HCT116 (cell line): ENCODE data around the gene RBM33. TPM values are rescaled to one million over a fixed set of nuclear protein-coding genes. Genes with fewer than 3 reads are reported as not detected.

Experiments used
- ATAC-seq: fragments of 200-7000 bp; cut with Tn5 transposase; 2 replicates; pipeline ENCODE4 v1.9.1; 2020; ENCODE audit warnings: mild to moderate bottlenecking, moderate library complexity
- BruUV-seq: library from RNA; stranded (reverse); fragments of 400-500 nt; replicated peaks from 2 replicates; lab custom pipeline; 2021; lab: Mats Ljungman, UMichigan
- CTCF ChIA-PET: fragments of 300-600 bp; sonication (Branson Sonifier 250); formaldehyde crosslinking; loops from one replicate; lab custom pipeline; 2021; ENCODE audit warnings: antibody characterized with exemption; lab: Charles Lee
- POLR2A ChIA-PET: fragments of 300-600, 350-600 bp; sonication (Branson Sonifier 250); formaldehyde crosslinking; loops from one replicate; lab custom pipeline; 2021; ENCODE audit warnings: antibody characterized with exemption; lab: Charles Lee
- RAD21 ChIA-PET, 2 experiments: fragments of 300-600 bp; sonication (Branson Sonifier 250); formaldehyde crosslinking; loops; one replicate each; lab custom pipeline; 2023; ENCODE audit warnings: low total read pairs in 2 of 2; ENCODE audit not compliant: uncharacterized antibody in 2 of 2, unreplicated experiment in 2 of 2, low non-redundant PET in 1 of 2; lab: Charles Lee
- DNase-seq: peaks from one replicate; pipeline ENCODE4 v3.0.0-alpha.2; 2010; ENCODE audit warnings: low read depth, low spot score
- H2AFZ ChIP-seq: fragments of 200-600 bp; shearing (Covaris generic), sonication (generic); 2 replicates; pipeline ENCODE4 v1.6.1; 2017; ENCODE audit warnings: low read depth, mixed run types, mixed read lengths, antibody characterized with exemption, low read length; ENCODE audit not compliant: poor library complexity, severe bottlenecking
- H3K27ac ChIP-seq: 2 replicates; pipeline ENCODE4 v1.5.1; 2012; ENCODE audit warnings: low read depth, low read length
- H3K27me3 ChIP-seq: fragments of 200-600 bp; sonication (generic); 2 replicates; pipeline ENCODE4 v1.6.1; 2016; ENCODE audit warnings: mixed run types, low read length, mixed read lengths; ENCODE audit not compliant: insufficient read depth
- H3K36me3 ChIP-seq, 2 experiments: fragments of 200-500 bp in 1 of 2; fragments of 200-600 bp in 1 of 2; sonication (Bioruptor generic) in 1 of 2; sonication (generic) in 1 of 2; 2 replicates each; pipeline versions ENCODE4 v1.5.1 to v1.6.1; 2014 to 2016; ENCODE audit warnings: low read length in 2 of 2, inconsistent platforms in 1 of 2, mixed read lengths in 1 of 2, mixed run types in 1 of 2; ENCODE audit not compliant: insufficient read depth in 2 of 2, control insufficient read depth in 1 of 2
- H3K4me1 ChIP-seq, 2 experiments: fragments of 200-600 bp in 1 of 2; sonication (generic) in 1 of 2; 2 replicates each; pipeline versions ENCODE4 v1.5.1 to v1.6.1; 2012 to 2017; ENCODE audit warnings: low read length in 2 of 2, inconsistent platforms in 1 of 2, mild to moderate bottlenecking in 1 of 2, mixed read lengths in 1 of 2, mixed run types in 1 of 2, moderate library complexity in 1 of 2; ENCODE audit not compliant: insufficient read depth in 2 of 2, control insufficient read depth in 1 of 2
- H3K4me2 ChIP-seq: fragments of 200-600 bp; sonication (generic); 2 replicates; pipeline ENCODE4 v1.6.1; 2017; ENCODE audit warnings: mixed run types, low read length, mixed read lengths
- H3K4me3 ChIP-seq, 2 experiments: fragments of 200-600 bp in 1 of 2; sonication (generic) in 1 of 2; replicated peaks in 1 of 2; 2 replicates each; pipeline ENCODE4 v1.5.1; 2011 to 2016; ENCODE audit warnings: low read length in 2 of 2, control low read depth in 1 of 2, low read depth in 1 of 2, mild to moderate bottlenecking in 1 of 2, mixed read lengths in 1 of 2, mixed run types in 1 of 2
- H3K79me2 ChIP-seq: fragments of 200-600 bp; sonication (generic); 2 replicates; pipeline ENCODE4 v1.6.1; 2017; ENCODE audit warnings: mild to moderate bottlenecking, mixed run types, low read length, moderate library complexity, mixed read lengths; ENCODE audit not compliant: insufficient read depth
- H3K9ac ChIP-seq: fragments of 200-600 bp; sonication (generic); 2 replicates; pipeline ENCODE4 v1.6.1; 2016; ENCODE audit warnings: low read length, mixed read lengths
- H3K9me2 ChIP-seq: fragments of 200-600 bp; sonication (generic), shearing (Covaris generic); 2 replicates; pipeline ENCODE4 v1.6.1; 2017; ENCODE audit warnings: mixed run types, mild to moderate bottlenecking, moderate library complexity; ENCODE audit not compliant: insufficient read depth
- H3K9me3 ChIP-seq, 2 experiments: fragments of 200-500 bp in 1 of 2; fragments of 200-600 bp in 1 of 2; sonication (Bioruptor generic) in 1 of 2; sonication (generic) in 1 of 2; 2 replicates each; pipeline ENCODE4 v1.6.1; 2014 to 2017; ENCODE audit warnings: low read length in 2 of 2, mixed read lengths in 2 of 2, inconsistent platforms in 1 of 2, low read depth in 1 of 2, mild to moderate bottlenecking in 1 of 2, mixed run types in 1 of 2, moderate library complexity in 1 of 2; ENCODE audit not compliant: control insufficient read depth in 1 of 2, insufficient read depth in 1 of 2
- H4K20me1 ChIP-seq: fragments of 200-600 bp; sonication (generic), shearing (Covaris generic); 2 replicates; pipeline ENCODE4 v1.6.1; 2017; ENCODE audit warnings: mixed run types, mild to moderate bottlenecking, moderate library complexity; ENCODE audit not compliant: insufficient read depth
- CBX3 ChIP-seq: IDR thresholded peaks from 2 replicates; pipeline ENCODE4 v1.6.1; 2012; ENCODE audit warnings: low read depth
- EGR1 ChIP-seq: IDR thresholded peaks from 2 replicates; pipeline ENCODE4 v1.6.1; 2012; ENCODE audit warnings: low read depth
- ELF1 ChIP-seq: IDR thresholded peaks from 2 replicates; pipeline ENCODE4 v1.6.1; 2012; ENCODE audit warnings: low read depth, borderline replicate concordance
- EZH2 ChIP-seq: fragments of 200-600 bp; sonication (generic); IDR thresholded peaks from 2 replicates; pipeline ENCODE4 v1.6.1; 2017; ENCODE audit warnings: antibody characterized with exemption, mixed run types
- EZH2phosphoT487 ChIP-seq: fragments of 200-600 bp; IDR thresholded peaks from 2 replicates; pipeline ENCODE4 v1.6.1; 2018; ENCODE audit warnings: antibody characterized with exemption, borderline replicate concordance
- RAD21 ChIP-seq: IDR thresholded peaks from 2 replicates; pipeline ENCODE4 v1.6.1; 2012; ENCODE audit warnings: low read depth, mild to moderate bottlenecking
- SP1 ChIP-seq: IDR thresholded peaks from 2 replicates; pipeline ENCODE4 v1.6.1; 2012; ENCODE audit warnings: low read depth
- SRF ChIP-seq: IDR thresholded peaks from 2 replicates; pipeline ENCODE4 v1.6.1; 2012; ENCODE audit warnings: low read depth
- TCF7L2 ChIP-seq: IDR thresholded peaks from 2 replicates; pipeline ENCODE4 v1.7.0; 2011; ENCODE audit warnings: borderline replicate concordance, inconsistent platforms; ENCODE audit not compliant: insufficient read depth, insufficient read length; ENCODE audit errors: extremely low read depth
- YY1 ChIP-seq: IDR thresholded peaks from 2 replicates; pipeline ENCODE4 v1.6.1; 2011; ENCODE audit warnings: low read length, low read depth, moderate library complexity, mild to moderate bottlenecking; ENCODE audit not compliant: insufficient replicate concordance; ENCODE audit errors: extremely low read depth
- ZBTB33 ChIP-seq: IDR thresholded peaks from 2 replicates; pipeline ENCODE4 v1.6.1; 2011; ENCODE audit warnings: mild to moderate bottlenecking, low read length, moderate library complexity; ENCODE audit not compliant: insufficient replicate concordance; ENCODE audit errors: extremely low read depth
- ZFX ChIP-seq: fragments of 450-650 bp; IDR thresholded peaks from 2 replicates; pipeline ENCODE4 v1.6.1; 2017
- ZNF274 ChIP-seq: fragments of 200-500 bp; sonication (Bioruptor generic); IDR thresholded peaks from 2 replicates; pipeline ENCODE4 v1.6.1; 2014; ENCODE audit warnings: mild to moderate bottlenecking, low read depth, low read length, inconsistent platforms
- intact Hi-C: fragments of 100-400 bp; cut with micrococcal nuclease; formaldehyde crosslinking; loops from 2 replicates; pipeline ENCODE4 v1.10.0; 2022
- total RNA-seq: library from RNA; stranded (reverse); gene quantifications from one replicate; pipeline ENCODE4 v1.2.1, GENCODE V29; 2021; ENCODE audit not compliant: unreplicated experiment
- TF ChIP-seq, protein P1 (sequence below): IDR thresholded peaks from 2 replicates; pipeline ENCODE4 v1.6.1; 2012
- TF ChIP-seq, protein P2 (sequence below), 3 experiments: fragments of 200-600 bp in 1 of 3; sonication (generic) in 1 of 3; IDR thresholded peaks in 2 of 3; conservative IDR thresholded peaks in 1 of 3; 2 replicates each; pipeline ENCODE4 v1.5.1; 2012 to 2017; ENCODE audit warnings: low read depth in 2 of 3, low read length in 2 of 3, antibody characterized with exemption in 1 of 3, borderline replicate concordance in 1 of 3, control low read depth in 1 of 3, mild to moderate bottlenecking in 1 of 3, mixed read lengths in 1 of 3, mixed run types in 1 of 3, moderate library complexity in 1 of 3; ENCODE audit not compliant: insufficient read depth in 1 of 3

The RBM33 gene
- total RNA-seq, 1 experiment from 2014 or later = 64.3 TPM

DNA sequence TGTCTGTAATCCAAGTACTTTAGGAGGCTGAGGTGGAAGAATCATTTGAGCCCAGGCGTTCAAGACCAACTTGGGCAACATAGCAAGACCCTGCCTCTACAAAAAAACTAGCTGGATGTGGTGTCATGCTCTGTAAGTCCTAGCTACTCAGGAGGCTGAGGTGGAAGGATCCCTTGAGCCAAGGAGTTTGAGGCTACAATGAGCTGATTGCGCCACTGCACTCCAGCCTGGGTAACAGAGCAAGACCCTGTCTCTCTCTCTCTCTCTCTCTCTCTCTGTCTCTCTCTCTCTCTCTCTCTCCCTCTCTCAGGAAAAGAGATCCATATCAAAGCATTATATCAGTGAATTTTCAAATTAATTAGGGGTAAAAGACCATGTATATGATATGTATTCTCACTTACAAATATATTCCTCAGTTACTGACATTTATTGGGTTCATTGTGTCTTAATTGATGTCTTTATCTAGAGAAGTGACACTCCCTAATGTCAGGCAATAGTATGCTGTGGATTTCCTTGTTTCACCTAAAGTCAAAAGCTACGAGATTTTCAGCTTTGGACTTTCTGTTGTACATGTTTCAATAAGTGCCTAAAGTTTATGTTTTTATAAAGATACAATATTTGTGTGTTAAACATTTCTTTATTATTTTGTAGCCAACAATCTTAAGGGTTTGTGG lies 91.1 kb downstream of the RBM33 start:
- ChIA-PET POLR2A (no interaction called here), RAD21 (no interaction called here), CTCF (interaction anchor here (1.5 kb wide), 1 partner anchor 137 kb away, joined by 7 read pairs; no protein-coding TSS in a partner anchor)
- no peak for ATAC-seq
- no peaks in the 10 kb centered on the region for H4K20me1 ChIP-seq
- intact Hi-C loops = no loop called here
- peaks cover 28% of the 10 kb centered on the region; the same call in 1 of the 2 replicates for H3K79me2 ChIP-seq
- H2AFZ ChIP-seq = no peak overlapping the region
- H3K9ac ChIP-seq = no peak overlapping the region
- DNase-seq = no peak
- H3K9me3 ChIP-seq = no peaks in the 10 kb centered on the region
- no peak overlapping the region for H3K4me3 ChIP-seq
- no TSS peak for BruUV-seq
- no peak overlapping the region for H3K27ac ChIP-seq
- no peaks in the 10 kb centered on the region for H3K27me3 ChIP-seq
- TF ChIP-seq YY1 (no peak), CBX3 (no peak), TCF7L2 (no peak), EZH2phosphoT487 (no peak), SP1 (no peak), ZBTB33 (no peak), SRF (no peak), EZH2 (no peak), ZNF274 (no peak), EGR1 (no peak), ZFX (no peak), ELF1 (no peak), RAD21 (no peak)
- TF ChIP-seq, protein P1, sequence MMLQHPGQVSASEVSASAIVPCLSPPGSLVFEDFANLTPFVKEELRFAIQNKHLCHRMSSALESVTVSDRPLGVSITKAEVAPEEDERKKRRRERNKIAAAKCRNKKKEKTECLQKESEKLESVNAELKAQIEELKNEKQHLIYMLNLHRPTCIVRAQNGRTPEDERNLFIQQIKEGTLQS = no peak
- TF ChIP-seq, protein P2, sequence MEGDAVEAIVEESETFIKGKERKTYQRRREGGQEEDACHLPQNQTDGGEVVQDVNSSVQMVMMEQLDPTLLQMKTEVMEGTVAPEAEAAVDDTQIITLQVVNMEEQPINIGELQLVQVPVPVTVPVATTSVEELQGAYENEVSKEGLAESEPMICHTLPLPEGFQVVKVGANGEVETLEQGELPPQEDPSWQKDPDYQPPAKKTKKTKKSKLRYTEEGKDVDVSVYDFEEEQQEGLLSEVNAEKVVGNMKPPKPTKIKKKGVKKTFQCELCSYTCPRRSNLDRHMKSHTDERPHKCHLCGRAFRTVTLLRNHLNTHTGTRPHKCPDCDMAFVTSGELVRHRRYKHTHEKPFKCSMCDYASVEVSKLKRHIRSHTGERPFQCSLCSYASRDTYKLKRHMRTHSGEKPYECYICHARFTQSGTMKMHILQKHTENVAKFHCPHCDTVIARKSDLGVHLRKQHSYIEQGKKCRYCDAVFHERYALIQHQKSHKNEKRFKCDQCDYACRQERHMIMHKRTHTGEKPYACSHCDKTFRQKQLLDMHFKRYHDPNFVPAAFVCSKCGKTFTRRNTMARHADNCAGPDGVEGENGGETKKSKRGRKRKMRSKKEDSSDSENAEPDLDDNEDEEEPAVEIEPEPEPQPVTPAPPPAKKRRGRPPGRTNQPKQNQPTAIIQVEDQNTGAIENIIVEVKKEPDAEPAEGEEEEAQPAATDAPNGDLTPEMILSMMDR (IDR thresholded peaks at IDR 0.05 in 2 of 3, conservative IDR thresholded peaks at IDR 0.05 in 1 of 3; ENCODE audit: borderline replicate concordance in 1 of 3, insufficient read depth in 1 of 3, low read depth in 2 of 3, low read length in 2 of 3) = no peak
- H3K36me3 ChIP-seq = peaks cover 14 to 17% of the 10 kb centered on the region in 2 experiments; a peak in 3 of 4 replicates
- no peaks in the 10 kb centered on the region for H3K4me1 ChIP-seq
- no peak overlapping the region for H3K4me2 ChIP-seq
- no peaks in the 10 kb centered on the region for H3K9me2 ChIP-seq
